Left forelimb (tissue), 1 donor: ENCODE measurements around the gene PDZD11.
"Not testable (repeated sequence)": the region's sequence is repeated elsewhere in the genome, so short reads cannot be mapped to it uniquely, and the experiment has no call there.

Experiments used
- DNase-seq: peaks from one replicate; pipeline ENCODE4 v3.0.0-alpha.2; 2018; ENCODE audit warnings: low spot score

Gene PDZD11

DNA sequence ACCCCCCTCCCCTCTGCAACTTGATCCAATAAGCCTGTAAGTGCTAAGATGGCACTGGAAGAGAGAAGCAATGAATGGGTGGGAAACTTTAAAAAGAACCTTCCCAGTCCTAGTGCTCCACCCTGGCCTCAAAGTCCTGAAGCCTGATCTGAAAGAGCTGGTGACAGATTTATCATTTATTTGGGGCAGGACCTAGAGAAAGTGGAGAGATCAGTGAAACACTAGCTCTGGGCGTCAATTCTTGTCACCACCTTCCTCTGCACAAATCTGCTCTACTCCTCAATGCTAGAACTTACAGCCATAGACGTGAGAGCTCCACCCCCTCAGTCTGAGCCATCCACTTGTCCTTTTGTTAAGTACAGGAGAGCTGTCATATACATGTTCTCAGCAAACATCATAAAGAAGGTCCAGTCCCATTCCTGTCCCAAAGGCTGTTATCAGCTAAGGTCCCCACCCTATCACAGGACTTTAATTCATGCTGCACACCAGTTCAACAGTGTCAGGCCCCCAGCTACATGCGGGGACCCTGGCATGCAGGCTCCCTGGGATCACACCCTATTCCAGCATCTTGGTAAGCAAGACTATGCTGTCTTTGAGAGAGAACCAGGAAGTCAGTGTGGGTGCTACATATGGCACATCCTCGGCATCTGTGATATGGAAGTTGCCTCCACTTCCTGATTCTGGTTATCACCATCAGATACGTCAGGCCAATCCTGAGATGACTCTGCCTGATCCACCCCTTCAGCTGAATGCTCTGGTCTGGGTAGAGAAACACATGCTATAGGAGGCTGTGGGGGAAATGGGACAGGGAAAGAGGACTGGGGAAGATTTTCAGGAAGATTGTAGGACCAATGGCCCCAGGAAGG is 32.1 kb downstream of the PDZD11 start:
- no peak for DNase-seq

DNA sequence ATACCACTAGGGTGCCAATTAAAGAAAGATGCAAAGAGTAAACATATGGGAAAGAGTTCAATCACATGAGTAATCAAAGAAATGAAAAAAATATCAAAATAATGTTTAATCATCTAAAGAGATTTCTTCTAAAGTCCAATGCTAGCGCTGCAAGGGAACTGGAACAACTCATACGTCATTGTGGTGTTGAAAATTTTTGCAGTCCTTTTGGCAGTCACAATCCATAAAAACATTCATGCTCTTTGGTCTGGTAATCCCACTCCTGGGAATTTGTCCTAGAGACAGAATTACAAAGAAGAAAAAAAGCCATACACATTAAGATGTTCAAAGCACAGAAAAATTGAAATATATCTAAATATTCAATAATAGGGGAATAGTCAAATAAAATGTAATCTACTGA is 34.3 kb downstream of the PDZD11 start:
- no peak for DNase-seq

DNA sequence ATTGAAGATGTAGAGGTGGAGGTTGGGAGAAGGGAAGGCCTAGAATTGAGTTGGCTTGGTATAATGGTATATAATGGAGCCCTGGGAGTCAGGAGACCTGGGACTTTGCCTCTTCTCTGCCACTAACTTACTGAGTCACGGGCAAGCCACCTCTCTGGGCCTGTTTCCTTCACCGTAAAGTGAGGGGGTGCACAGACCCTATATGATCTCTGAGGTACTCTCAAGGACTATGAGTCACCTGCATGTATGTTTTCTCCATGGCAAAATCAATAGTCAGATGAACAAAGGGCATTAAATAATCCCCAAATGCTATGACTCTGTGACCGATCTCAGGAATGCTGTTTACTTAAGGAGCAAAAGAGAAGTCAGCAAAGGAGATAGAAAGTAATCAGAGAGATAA is 34.8 kb downstream of the PDZD11 start:
- no peak for DNase-seq

DNA sequence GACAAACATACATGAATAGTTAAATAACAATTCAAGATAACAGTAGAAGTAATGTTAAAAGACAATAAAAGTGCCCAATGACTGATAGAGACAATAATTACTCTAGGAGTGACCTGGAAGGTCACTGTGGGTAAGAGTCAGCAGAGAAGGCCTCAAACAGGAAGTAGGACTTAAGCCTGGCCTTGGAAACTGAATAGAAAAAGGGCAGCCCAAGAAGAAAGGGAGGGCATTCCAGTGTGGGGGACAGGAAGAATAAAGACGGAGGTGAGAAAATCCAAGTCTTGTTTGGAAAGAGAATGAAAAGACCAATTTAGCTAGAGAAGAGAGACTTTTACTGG is 35.7 kb downstream of the PDZD11 start:
- DNase-seq, result no peak

DNA sequence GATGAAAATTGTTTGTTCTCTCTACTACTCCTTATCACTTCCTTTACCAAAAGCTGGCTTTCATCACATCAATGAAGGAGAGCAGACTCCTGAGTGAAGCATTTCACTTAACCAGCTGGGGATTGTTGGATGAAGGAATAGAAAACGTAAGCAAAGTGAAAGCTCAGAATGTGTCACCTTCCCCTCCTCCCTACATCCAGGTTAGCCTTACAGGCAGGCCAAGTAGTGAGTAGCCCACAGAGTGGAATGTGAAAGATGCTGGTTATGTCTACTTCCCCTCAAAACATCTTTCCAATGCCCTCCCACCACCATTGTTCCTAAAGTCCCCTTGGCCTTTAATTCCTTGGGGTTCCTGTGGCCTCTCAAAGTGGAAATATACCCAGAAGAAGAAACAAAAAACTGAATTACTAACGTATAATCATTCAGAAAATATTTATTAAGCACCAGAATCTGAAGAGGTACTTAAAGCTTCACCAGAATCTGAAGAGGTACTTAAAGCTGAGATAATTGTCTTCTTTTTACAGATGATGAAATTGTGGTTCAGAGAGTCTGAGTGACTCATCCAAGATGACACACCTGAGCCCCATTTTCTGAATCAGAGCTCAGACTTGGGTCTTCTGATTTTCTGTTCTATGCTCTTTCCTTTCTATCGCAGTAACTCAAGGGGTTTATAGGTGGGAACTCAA is 36.2 kb downstream of the PDZD11 start:
- DNase-seq, result no peak

DNA sequence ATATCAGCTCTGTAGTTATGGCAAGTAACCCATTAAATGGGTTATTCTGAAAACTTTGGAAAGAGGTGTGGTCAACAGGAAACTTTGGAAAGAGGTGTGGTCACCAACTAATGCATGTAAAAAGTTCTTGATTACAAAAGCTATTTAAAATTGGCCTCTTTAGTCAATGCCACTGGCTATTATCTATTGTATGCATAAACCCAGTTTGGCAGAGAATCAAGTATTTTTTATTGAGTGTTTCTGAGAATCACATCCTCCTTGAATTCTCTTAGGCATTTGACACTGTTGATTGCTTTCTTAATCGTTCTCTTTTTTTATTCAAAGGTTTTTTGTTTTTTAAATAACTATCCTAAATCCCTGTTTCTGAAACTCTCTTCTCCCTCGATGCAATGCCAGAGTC is 37.2 kb downstream of the PDZD11 start:
- no peak for DNase-seq

DNA sequence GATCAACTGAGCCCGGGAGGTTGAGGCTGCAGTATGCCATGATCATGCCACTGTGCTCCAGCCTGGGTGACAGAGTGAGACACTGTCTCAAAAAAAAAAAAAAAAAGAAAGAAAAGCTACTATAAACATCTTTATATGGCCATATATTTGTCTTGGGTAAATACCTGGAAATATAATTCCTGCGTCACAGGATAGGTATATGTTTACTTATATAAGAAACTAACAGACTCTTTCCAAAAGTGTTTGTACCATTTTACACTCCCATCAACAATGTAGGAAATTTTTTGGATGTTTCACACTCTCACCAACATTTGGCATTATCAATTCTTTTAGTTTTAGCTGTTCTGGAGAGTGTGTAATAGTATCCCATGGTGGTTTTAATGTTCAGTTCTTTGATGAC is 42.5 kb downstream of the PDZD11 start:
- no peak for DNase-seq

DNA sequence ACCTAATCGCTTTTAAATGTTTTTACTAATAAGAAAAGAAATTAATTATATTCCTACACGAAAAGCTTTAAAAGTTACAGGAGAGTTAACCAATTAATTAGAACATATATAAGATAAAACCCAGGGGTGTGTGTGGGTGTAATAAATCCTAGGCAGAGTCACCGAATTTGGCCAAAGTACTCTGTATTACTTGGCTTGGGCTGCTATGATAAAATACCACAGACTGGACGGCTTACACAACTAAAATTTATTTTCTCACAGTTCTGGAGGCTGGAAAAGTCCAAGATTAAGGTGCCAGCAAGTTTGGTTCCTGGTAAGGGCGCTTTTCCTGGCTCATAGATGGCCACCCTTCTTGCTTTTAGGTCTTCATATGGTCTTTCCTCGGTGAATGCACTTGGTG is 44.8 kb downstream of the PDZD11 start:
- no peak for DNase-seq

DNA sequence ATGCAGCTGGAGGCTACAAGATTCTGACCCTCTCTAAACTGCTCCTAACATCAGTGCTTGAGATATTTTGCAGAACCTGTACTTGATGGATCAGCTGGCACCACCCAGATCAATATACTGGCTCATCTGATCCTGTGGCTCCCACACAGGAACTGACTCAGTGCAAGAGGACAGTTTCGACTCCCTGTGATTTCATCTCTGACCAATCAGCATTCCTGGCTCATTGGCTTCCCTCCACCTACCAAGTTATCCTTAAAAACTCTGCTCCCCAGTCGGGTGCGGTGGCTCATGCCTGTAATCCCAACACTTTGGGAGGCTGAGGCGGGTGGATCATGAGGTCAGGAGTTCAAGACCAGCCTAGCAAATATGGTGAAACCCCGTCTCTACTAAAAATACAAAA is 46.1 kb downstream of the PDZD11 start:
- DNase-seq, result not testable (repeated sequence)

DNA sequence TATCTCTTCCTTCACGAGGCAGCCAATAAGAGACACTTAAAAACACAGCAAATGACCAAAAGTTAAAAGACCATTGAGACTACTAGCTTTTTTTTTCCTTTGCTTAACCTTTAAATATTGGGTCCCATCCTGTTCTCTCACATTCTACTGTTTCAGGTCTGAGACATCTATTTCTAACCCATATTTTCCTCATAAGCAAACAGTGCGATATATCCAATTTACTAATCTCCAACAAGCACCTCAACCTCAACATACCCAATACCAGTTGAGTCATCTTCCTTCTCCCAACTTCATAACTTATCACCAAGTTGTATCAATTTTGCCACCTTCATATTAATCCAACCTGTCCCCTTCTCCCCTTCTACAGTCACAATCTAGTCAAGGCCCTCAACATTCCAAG is 48.2 kb downstream of the PDZD11 start:
- DNase-seq, result no peak

DNA sequence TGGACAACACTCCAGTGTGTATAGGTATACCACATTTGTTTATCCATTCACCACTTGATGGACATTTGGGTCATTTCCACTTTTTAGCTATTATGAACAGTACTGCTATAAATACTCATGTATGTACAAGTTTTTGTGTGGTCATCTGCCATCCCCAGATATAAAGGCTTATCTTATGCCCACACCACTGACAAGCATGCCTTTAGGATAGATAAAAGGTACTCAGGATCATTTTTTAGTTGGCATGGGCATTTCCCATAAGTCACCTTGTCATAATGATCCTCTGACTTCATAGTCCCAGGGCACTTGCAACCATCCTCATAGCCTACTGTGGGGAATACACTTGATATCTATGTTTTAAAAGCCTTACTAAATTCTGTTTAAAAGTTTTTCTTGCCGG is 49.0 kb downstream of the PDZD11 start:
- no peak for DNase-seq
